CD4-positive, CD25-positive, alpha-beta regulatory T cell (primary cell): ENCODE data around the gene GALNT2. TPM values are rescaled to one million over a fixed set of nuclear protein-coding genes. Genes with fewer than 3 reads are reported as not detected.

Source experiments
- ATAC-seq, 2 donors: fragments of 150-1000 bp; cut with Tn5 transposase; one replicate each; pipeline ENCODE4 v1.10.0; 2021; ENCODE audit warnings: low read depth in 2 of 2, moderate number of reproducible peaks in 2 of 2, moderate library complexity in 1 of 2
- DNase-seq, 3 donors: peaks; one replicate each; pipeline versions ENCODE4 v3.0.0 to v3.0.0-alpha.2; 2012 to 2022; ENCODE audit warnings: mixed read lengths in 1 of 3
- H3K27ac ChIP-seq: one replicate; pipeline ENCODE4 v1.7.0; 2013; ENCODE audit warnings: mild to moderate bottlenecking, low read length; ENCODE audit not compliant: insufficient read depth, poor library complexity, severe bottlenecking
- H3K27me3 ChIP-seq: one replicate; pipeline ENCODE4 v1.7.0; 2013; ENCODE audit warnings: low read length; ENCODE audit not compliant: control insufficient read depth, insufficient read depth
- H3K36me3 ChIP-seq: one replicate; pipeline ENCODE4 v1.7.0; 2013; ENCODE audit warnings: mild to moderate bottlenecking, low read length, moderate library complexity; ENCODE audit not compliant: control insufficient read depth, insufficient read depth
- H3K4me1 ChIP-seq: 2 replicates; pipeline ENCODE4 v1.7.0; 2013; ENCODE audit warnings: mild to moderate bottlenecking, low read length; ENCODE audit not compliant: insufficient read depth, control insufficient read depth, poor library complexity, severe bottlenecking
- H3K4me3 ChIP-seq: one replicate; pipeline ENCODE4 v1.7.0; 2013; ENCODE audit warnings: low read depth, mild to moderate bottlenecking, low read length, moderate library complexity
- H3K9me3 ChIP-seq, 2 experiments: 1 replicate in 1 of 2; 2 replicates in 1 of 2; pipeline ENCODE4 v1.7.0; 2013; ENCODE audit warnings: low read length in 2 of 2, mild to moderate bottlenecking in 1 of 2, moderate library complexity in 1 of 2; ENCODE audit not compliant: control insufficient read depth in 2 of 2
- H3K27ac Mint-ChIP-seq, 3 donors: one replicate each; pipeline ENCODE4 v1.8.0; 2020 to 2022; ENCODE audit warnings: mild to moderate bottlenecking in 3 of 3, mixed read lengths in 3 of 3, moderate library complexity in 2 of 3
- H3K27me3 Mint-ChIP-seq: one replicate; pipeline ENCODE4 v1.8.0; 2022; ENCODE audit warnings: mild to moderate bottlenecking, mixed read lengths
- H3K36me3 Mint-ChIP-seq: one replicate; pipeline ENCODE4 v1.8.0; 2020; ENCODE audit warnings: mixed read lengths
- H3K4me1 Mint-ChIP-seq, 4 donors: one replicate each; pipeline ENCODE4 v1.8.0; 2020 to 2022; ENCODE audit warnings: mixed read lengths in 4 of 4, mild to moderate bottlenecking in 1 of 4
- H3K4me3 Mint-ChIP-seq, 4 donors: one replicate each; pipeline ENCODE4 v1.8.0; 2020 to 2022; ENCODE audit warnings: mild to moderate bottlenecking in 4 of 4, mixed read lengths in 4 of 4, moderate library complexity in 3 of 4
- H3K9me3 Mint-ChIP-seq, 7 donors: one replicate each; pipeline ENCODE4 v1.8.0; 2020 to 2022; ENCODE audit warnings: mixed read lengths in 7 of 7, mild to moderate bottlenecking in 3 of 7, moderate library complexity in 2 of 7
- polyA plus RNA-seq, 4 donors: library from polyadenylated mRNA; unstranded; fragments of 300-500 nt; fragmentation: Illumina TruSeq; gene quantifications; one replicate each; pipeline ENCODE4 v1.2.3, GENCODE V29; 2021
- total RNA-seq: library from RNA; stranded (reverse); gene quantifications from one replicate; pipeline ENCODE4 v1.2.3, GENCODE V29; 2022

GALNT2 gene
- total and polyA plus RNA-seq, 5 donors from 2014 or later: 10.9 to 15.8 (median 13.1) TPM

GRCh38 chr1:230086151-230086550 lies 19.1 kb downstream of the GALNT2 start:
- no peaks in the 10 kb centered on the region for H3K27me3 ChIP-seq
- H3K4me3 ChIP-seq: no peak overlapping the region
- DNase-seq (no peak), ATAC-seq (no peak)
- Mint-ChIP-seq H3K27ac (peak overlapping the region in 2 of 3 donors; percentile 5 to 78), H3K9me3 (peaks cover 0 to 4% (median 0%) of the 10 kb centered on the region in 7 donors), H3K4me3 (no peak overlapping the region), H3K4me1 (peaks cover 27 to 57% (median 31%) of the 10 kb centered on the region in 4 donors), H3K36me3 (peaks cover 16% of the 10 kb centered on the region), H3K27me3 (no peaks in the 10 kb centered on the region)
- H3K4me1 ChIP-seq: peaks cover 6% of the 10 kb centered on the region
- H3K36me3 ChIP-seq: peaks cover 2% of the 10 kb centered on the region
- H3K9me3 ChIP-seq: peaks cover 0 to 8% of the 10 kb centered on the region in 2 experiments
- no peak overlapping the region for H3K27ac ChIP-seq

DNA sequence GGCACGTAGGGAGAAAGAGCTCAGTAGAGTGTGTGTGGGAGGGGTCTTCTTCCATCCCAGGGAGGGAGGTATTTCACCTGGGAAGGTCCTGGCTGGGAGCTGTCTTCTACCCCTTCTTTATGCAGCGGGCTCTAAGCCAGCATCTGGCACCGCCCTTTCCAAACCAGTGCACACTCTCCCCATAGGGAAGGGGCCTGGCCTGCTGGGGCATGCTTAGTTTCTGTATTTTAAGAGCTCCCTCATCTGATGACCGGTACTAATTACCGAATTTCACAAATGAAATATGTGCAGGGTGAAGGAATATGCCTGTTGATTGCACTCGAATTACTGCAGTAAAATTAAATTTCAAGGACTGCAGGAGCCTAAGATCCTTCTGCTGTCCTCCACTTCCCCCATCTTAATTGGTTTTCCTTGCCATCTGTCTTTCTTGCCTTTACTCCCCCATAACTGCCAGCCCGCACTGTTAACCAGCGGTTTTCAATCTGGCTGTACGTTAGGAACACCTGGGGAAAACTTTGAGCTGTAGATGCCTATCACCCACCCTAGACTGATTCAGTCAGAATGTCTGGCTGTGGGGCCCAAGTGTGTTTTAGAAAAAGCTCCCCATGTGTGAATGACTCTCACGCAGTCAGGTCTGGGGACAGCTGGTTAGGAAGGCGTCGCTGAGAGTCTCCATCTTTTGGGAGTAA lies 20.1 kb downstream of the GALNT2 start:
- Mint-ChIP-seq H3K36me3 (peaks cover 16% of the 10 kb centered on the region), H3K9me3 (peaks cover 0 to 4% (median 0%) of the 10 kb centered on the region in 7 donors), H3K27me3 (no peaks in the 10 kb centered on the region)

GRCh38 chr1:230087717-230088105 lies 20.7 kb downstream of the GALNT2 start:
- Mint-ChIP-seq H3K9me3 (no peaks in the 10 kb centered on the region), H3K4me1 (peaks cover 26 to 49% (median 28%) of the 10 kb centered on the region in 4 donors), H3K27ac (peak overlapping the region in 2 of 3 donors; percentile 44 to 52), H3K36me3 (peaks cover 16% of the 10 kb centered on the region), H3K4me3 (no peak overlapping the region), H3K27me3 (no peaks in the 10 kb centered on the region)
- H3K4me1 ChIP-seq: peaks cover 6% of the 10 kb centered on the region
- peaks cover 5% of the 10 kb centered on the region for H3K36me3 ChIP-seq
- H3K4me3 ChIP-seq: no peak overlapping the region
- H3K27ac ChIP-seq: no peak overlapping the region
- no peak for ATAC-seq
- peaks cover 0 to 5% of the 10 kb centered on the region in 2 experiments for H3K9me3 ChIP-seq
- no peak for DNase-seq
- no peaks in the 10 kb centered on the region for H3K27me3 ChIP-seq

More for the DNA sequence above, 20.1 kb downstream of the GALNT2 start:
- no peak for DNase-seq
- H3K36me3 ChIP-seq: peaks cover 5% of the 10 kb centered on the region
- H3K27me3 ChIP-seq: no peaks in the 10 kb centered on the region
- Mint-ChIP-seq H3K27ac (peak overlapping the region in 2 of 3 donors; percentile 44 to 52), H3K4me3 (no peak overlapping the region), H3K4me1 (peaks cover 27 to 54% (median 29%) of the 10 kb centered on the region in 4 donors)
- no peak for ATAC-seq
- no peak overlapping the region for H3K27ac ChIP-seq
- no peak overlapping the region for H3K4me3 ChIP-seq
- peaks cover 6% of the 10 kb centered on the region for H3K4me1 ChIP-seq
- H3K9me3 ChIP-seq: peaks cover 0 to 8% of the 10 kb centered on the region in 2 experiments

DNA sequence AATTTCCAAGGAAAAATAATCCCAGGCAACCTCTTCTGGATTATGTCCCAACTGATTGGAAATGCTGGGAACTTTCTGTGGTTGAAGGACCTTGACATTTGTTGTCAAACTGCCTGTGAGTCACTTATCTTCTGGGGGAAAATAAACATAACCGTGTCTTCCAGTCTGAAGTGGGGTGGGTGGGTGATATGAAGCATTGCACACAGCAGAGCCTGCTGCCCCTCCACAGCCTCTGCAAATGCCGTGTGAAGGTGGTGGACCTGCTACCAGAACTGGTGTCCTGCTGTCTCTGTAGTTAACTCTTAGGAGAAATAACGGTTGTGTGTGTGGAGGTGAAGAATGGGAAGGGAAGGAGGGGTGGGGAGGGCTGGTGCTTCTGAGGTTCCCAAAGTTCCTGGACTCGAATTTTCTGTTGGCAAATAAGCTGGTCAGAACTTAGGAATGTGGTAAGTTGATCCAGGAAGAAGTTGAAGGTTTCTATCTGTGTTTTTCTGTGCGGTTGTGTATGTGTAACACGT lies 23.2 kb downstream of the GALNT2 start:
- Mint-ChIP-seq H3K27me3 (no peaks in the 10 kb centered on the region), H3K36me3 (peaks cover 16% of the 10 kb centered on the region), H3K4me3 (no peak overlapping the region), H3K4me1 (peaks cover 20 to 26% (median 22%) of the 10 kb centered on the region in 4 donors), H3K27ac (peak overlapping the region in 1 of 3 donors; percentile 40), H3K9me3 (no peaks in the 10 kb centered on the region)
- H3K9me3 ChIP-seq: no peaks in the 10 kb centered on the region
- H3K27me3 ChIP-seq: no peaks in the 10 kb centered on the region
- H3K4me3 ChIP-seq: no peak overlapping the region
- no peaks in the 10 kb centered on the region for H3K4me1 ChIP-seq
- no peak for ATAC-seq
- H3K36me3 ChIP-seq: peaks cover 5% of the 10 kb centered on the region
- no peak for DNase-seq
- H3K27ac ChIP-seq: no peak overlapping the region

- ATAC-seq (no peak), DNase-seq (no peak)
- Histone ChIP-seq H3K36me3 (peaks cover 5% of the 10 kb centered on the region), H3K4me3 (no peak overlapping the region), H3K4me1 (no peaks in the 10 kb centered on the region), H3K27me3 (no peaks in the 10 kb centered on the region), H3K9me3 (no peaks in the 10 kb centered on the region), H3K27ac (no peak overlapping the region)
- no peaks in the 10 kb centered on the region for H3K27me3 Mint-ChIP-seq
- no peaks in the 10 kb centered on the region for H3K9me3 Mint-ChIP-seq
- H3K4me3 Mint-ChIP-seq: no peak overlapping the region
- peaks cover 20% of the 10 kb centered on the region for H3K36me3 Mint-ChIP-seq
- H3K27ac Mint-ChIP-seq: no peak overlapping the region
- H3K4me1 Mint-ChIP-seq: peaks cover 13 to 23% (median 21%) of the 10 kb centered on the region in 4 donors
Observed at GRCh38 chr1:230091473-230092231, 24.6 kb downstream of the GALNT2 start.

DNA sequence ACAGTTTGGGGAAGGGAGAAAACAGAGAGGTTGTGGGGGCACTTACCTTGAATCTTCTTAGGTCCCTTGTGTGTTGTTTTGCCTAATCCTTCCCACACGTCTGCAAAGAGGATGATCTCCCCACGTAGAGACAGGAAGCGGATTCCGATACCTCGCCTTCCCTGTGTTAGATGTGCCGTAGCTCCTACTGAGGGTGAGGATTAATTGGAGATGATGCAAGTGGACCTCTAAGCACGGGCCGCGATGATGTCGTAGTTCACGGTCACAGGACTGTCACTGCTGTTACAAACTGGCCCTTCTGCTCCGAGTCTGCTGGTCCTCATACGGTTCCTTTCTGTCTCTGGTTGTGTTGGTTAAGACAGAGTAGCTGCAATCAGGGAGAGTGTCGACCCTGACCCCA lies 27.7 kb downstream of the GALNT2 start:
- Mint-ChIP-seq H3K27ac (no peak overlapping the region), H3K4me1 (peaks cover 0 to 17% (median 10%) of the 10 kb centered on the region in 4 donors), H3K36me3 (peaks cover 26% of the 10 kb centered on the region), H3K4me3 (no peak overlapping the region), H3K27me3 (no peaks in the 10 kb centered on the region), H3K9me3 (no peaks in the 10 kb centered on the region)
- DNase-seq (no peak), ATAC-seq (no peak)
- Histone ChIP-seq H3K36me3 (peaks cover 4% of the 10 kb centered on the region), H3K27ac (no peak overlapping the region), H3K4me1 (no peaks in the 10 kb centered on the region), H3K27me3 (no peaks in the 10 kb centered on the region), H3K9me3 (no peaks in the 10 kb centered on the region), H3K4me3 (no peak overlapping the region)

DNA sequence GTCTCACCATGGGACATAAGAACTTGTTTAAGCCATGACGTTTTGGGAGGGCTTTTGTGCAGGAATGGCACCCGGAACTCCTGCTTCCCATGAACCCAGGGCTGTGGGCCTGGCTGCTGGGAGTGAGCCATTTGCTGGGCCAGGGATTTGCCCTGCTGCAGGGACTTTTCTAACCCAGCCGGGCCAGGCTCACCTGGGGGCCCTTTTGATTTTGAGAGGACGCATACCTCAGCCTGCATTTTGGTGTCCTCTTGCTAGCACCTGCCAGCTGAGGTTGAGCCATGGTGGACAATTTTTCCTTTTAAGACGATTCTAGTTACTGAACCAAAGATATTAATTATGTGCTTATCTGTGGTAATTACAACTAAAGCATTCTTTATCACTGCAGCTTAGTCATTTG lies 28.9 kb downstream of the GALNT2 start:
- Mint-ChIP-seq H3K27ac (no peak overlapping the region), H3K4me1 (peaks cover 0 to 11% (median 9%) of the 10 kb centered on the region in 4 donors), H3K36me3 (peaks cover 19% of the 10 kb centered on the region), H3K4me3 (no peak overlapping the region), H3K27me3 (no peaks in the 10 kb centered on the region), H3K9me3 (no peaks in the 10 kb centered on the region)
- Histone ChIP-seq H3K9me3 (no peaks in the 10 kb centered on the region), H3K4me3 (no peak overlapping the region), H3K27me3 (no peaks in the 10 kb centered on the region), H3K4me1 (no peaks in the 10 kb centered on the region), H3K27ac (no peak overlapping the region), H3K36me3 (peaks cover 4% of the 10 kb centered on the region)
- no peak for ATAC-seq
- no peak for DNase-seq
